ENCODE data around the gene SRP14.

Gene SRP14

GRCh38 chr15:40046721-40047414 is 7.9 kb upstream of the SRP14 start:
- DNase-seq (ENCODE audit: extremely low read depth, low read depth) = no peak
- TF ChIP-seq CTCF (IDR thresholded peaks at IDR 0.05; ENCODE audit: low read depth, low read length) = no peak

DNA sequence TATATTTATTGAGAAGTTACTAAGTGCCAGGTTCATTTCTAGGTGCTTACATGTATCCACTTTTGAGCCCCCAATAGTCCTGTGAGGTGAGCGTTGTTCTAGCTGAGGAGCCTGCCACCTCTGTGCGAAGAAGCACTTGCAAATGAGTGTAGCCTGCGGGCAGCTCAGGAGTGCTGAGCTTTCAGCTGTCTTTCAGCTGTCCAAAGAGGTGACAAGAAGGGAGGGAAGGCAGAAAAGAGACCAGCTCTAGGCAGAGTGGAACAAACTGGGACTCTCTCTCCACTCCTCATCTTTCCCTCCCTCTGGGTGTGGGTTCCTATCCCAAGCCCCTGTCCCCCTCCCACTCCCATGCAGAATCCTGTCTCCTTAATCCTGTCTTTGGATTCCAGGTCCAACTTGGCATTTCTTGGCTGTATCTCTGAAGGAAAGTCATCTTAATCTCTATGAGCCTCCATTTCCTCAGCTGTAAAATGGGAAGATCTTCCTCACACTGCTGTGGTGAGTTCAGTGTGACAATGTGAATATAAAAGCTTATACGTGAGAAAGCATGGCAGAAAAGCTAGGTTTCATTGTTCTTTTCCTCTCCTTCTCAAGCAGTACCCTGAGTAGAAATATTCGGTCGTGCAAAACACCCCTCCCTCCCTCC is 6.7 kb upstream of the SRP14 start:
- no peak for DNase-seq (ENCODE audit: extremely low read depth, low read depth)
- no peak for TF ChIP-seq CTCF (IDR thresholded peaks at IDR 0.05; ENCODE audit: low read depth, low read length)

DNA sequence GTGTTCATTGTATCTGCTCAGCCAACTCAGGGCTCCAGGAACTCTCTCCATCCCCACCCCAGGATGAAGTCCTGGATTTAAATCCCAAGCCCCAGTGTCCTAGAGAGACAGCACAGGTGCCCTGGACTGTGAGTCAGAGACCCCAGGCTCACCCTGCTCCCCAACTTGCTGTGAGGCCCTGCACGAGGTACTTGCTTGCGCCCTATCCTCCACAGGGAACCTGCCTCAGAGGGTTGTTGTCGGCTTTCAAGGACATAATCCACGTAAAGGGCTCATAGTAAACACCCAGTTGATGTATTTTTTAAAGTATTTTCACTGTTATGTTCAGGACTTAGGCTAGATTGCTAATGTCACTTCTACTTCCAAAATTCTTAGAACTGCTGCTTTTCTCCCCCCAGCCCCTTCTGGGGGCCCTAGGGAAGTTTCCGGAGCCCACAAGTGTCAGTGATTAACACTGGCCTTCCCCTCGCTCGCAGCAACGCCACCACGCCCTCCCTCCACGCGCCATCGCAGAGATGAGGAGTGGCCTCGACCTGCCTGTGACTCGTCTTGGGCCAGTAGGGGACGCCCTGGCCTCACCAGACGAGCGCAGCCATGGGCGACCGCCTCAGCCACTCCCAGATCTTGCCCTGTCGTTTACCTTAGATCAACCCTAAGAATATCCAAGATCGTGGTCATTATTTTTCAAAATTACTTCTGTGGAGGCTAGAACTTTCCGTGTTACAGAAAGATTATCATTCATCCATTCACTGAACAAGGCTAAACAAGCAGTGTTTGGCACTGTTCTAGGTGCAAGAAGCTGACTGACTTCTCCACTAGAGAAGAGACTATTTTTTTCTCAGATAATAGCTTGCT is 6.0 kb upstream of the SRP14 start:
- peak; percentile 97 for TF ChIP-seq CTCF (IDR thresholded peaks at IDR 0.05; ENCODE audit: low read depth, low read length)
- DNase-seq (ENCODE audit: extremely low read depth, low read depth) = peak; percentile 51

DNA sequence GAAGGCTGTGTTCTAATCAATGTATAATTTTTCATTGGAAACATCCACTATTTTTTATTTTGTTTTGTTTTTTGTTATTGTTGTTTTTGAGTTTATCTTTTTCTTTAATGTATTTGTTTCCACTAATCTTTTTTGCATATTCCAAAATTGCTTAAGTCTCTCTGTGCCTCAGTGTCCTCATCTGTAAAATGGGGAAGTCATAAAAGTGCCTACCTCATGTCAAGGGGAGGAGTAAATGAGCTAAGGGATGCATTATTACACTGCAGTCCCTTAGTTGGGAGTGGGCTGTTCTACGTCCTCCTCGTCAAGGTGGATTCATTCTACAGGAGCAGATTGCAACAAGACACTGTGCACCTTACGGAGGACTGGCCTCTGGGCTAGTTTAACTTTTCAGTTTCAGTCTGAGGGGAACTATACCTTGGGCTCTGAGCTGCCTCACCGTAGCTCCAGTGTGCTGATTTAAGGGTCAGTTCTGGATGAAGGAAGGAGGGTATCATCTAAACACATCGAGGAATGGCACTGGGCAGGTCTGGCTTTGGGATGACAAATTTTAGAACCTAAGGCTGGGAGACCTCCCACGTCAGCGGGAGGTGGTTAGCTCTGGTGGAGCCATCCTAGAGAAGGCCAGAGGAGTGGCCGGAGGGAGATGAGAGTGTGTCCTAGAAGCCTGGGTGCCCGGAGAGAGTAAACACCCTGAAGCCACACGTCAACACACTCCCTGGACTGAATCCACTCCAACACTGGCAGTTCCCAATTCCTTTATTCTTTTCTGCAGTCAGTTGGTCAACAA is 5.1 kb upstream of the SRP14 start:
- no peak for TF ChIP-seq CTCF (IDR thresholded peaks at IDR 0.05; ENCODE audit: low read depth, low read length)
- DNase-seq (ENCODE audit: extremely low read depth, low read depth) = no peak

GRCh38 chr15:40042791-40043320 is 3.9 kb upstream of the SRP14 start:
- no peak for DNase-seq (ENCODE audit: extremely low read depth, low read depth)
- TF ChIP-seq CTCF (IDR thresholded peaks at IDR 0.05; ENCODE audit: low read depth, low read length) = no peak

DNA sequence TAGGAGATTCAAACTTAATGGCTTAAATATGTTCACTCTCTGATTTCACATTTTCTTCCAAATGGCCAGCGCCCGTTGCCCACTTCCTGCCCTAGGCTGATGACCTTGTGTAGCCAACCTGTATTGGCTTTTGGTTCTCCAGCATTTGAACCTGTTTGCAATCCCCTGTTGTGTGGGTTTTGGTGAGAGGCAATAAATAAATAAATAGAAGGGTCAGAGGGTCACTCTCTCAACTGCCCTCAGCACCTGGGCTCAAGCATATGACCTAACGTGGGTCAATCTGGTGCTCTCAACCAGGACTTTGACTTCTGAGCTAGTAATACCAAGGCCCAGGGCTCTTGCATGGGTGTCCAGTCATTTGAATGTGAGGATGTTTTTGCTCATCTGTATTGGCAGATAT is 1.8 kb upstream of the SRP14 start:
- no peak for DNase-seq (ENCODE audit: extremely low read depth, low read depth)
- no peak; the same call in none of the 2 replicates for TF ChIP-seq CTCF (IDR thresholded peaks at IDR 0.05; ENCODE audit: low read depth, low read length)
